H1 (cell line): ENCODE results near the gene PTPRT. TPM values are rescaled to one million over a fixed set of nuclear protein-coding genes. Genes with fewer than 3 reads are reported as not detected.

ENCODE experiments used
- CTCF ChIA-PET: fragments of 300-600 bp; sonication (Branson Sonifier 250); formaldehyde crosslinking; loops from one replicate; lab custom pipeline; 2021; ENCODE audit not compliant: partially characterized antibody; lab: Charles Lee
- POLR2A ChIA-PET: fragments of 300-600 bp; sonication (Branson Sonifier 250); formaldehyde crosslinking; loops from one replicate; lab custom pipeline; 2021; ENCODE audit warnings: inconsistent platforms; ENCODE audit not compliant: partially characterized antibody; lab: Charles Lee
- DNase-seq, 2 experiments: peaks; one replicate each; pipeline versions ENCODE4 v3.0.0 to v3.0.0-alpha.2; 2010 to 2022; ENCODE audit warnings: low spot score in 2 of 2, low read depth in 1 of 2, mixed read lengths in 1 of 2
- FAIRE-seq: peaks from 2 replicates; lab custom pipeline; 2011; peaks lifted over from hg19 to GRCh38; lab: Jason Lieb, UNC
- H2AFZ ChIP-seq: 2 replicates; pipeline ENCODE4 v1.8.1; 2012; ENCODE audit warnings: low read length, inconsistent platforms
- H2AK5ac ChIP-seq: 2 replicates; pipeline ENCODE4 v1.6.1; 2013; ENCODE audit warnings: low read depth, low read length
- H2BK120ac ChIP-seq: replicated peaks from 2 replicates; pipeline ENCODE3; 2013; ENCODE audit warnings: low read depth, low read length, inconsistent platforms
- H2BK12ac ChIP-seq: 2 replicates; pipeline ENCODE4 v1.6.1; 2013; ENCODE audit warnings: low read depth, low read length
- H2BK15ac ChIP-seq: 2 replicates; pipeline ENCODE4 v1.6.1; 2013; ENCODE audit warnings: low read length
- H2BK20ac ChIP-seq: 2 replicates; pipeline ENCODE4 v1.6.1; 2013; ENCODE audit warnings: low read length
- H2BK5ac ChIP-seq: 2 replicates; pipeline ENCODE4 v1.6.1; 2013; ENCODE audit warnings: low read depth, low read length
- H3K14ac ChIP-seq: 2 replicates; pipeline ENCODE4 v1.6.1; 2013; ENCODE audit warnings: inconsistent platforms; ENCODE audit not compliant: insufficient read length
- H3K18ac ChIP-seq: 2 replicates; pipeline ENCODE4 v1.6.1; 2013; ENCODE audit warnings: low read length; ENCODE audit errors: extremely low read depth
- H3K23ac ChIP-seq: 2 replicates; pipeline ENCODE4 v1.6.1; 2013; ENCODE audit warnings: inconsistent platforms; ENCODE audit not compliant: insufficient read length
- H3K23me2 ChIP-seq: 2 replicates; pipeline ENCODE4 v1.6.1; 2013; ENCODE audit warnings: low read depth, low read length
- H3K27ac ChIP-seq: 2 replicates; pipeline ENCODE4 v1.6.1; 2011; ENCODE audit warnings: low read depth, low read length, inconsistent platforms
- H3K27me3 ChIP-seq, 4 experiments: replicated peaks in 1 of 4; 1 replicate in 1 of 4; 2 replicates in 3 of 4; pipeline versions ENCODE4 v1.6.1 to v1.8.1; 2011 to 2013; ENCODE audit warnings: low read length in 3 of 4, mild to moderate bottlenecking in 3 of 4, inconsistent platforms in 2 of 4, mixed read lengths in 2 of 4, moderate library complexity in 1 of 4; ENCODE audit not compliant: control insufficient read depth in 3 of 4, insufficient read depth in 3 of 4; ENCODE audit errors: extremely low read depth in 1 of 4
- H3K36me3 ChIP-seq, 4 experiments: 2 replicates each; pipeline versions ENCODE4 v1.6.1 to v1.8.1; 2011 to 2013; ENCODE audit warnings: mild to moderate bottlenecking in 4 of 4, low read length in 3 of 4, moderate library complexity in 2 of 4, control low read depth in 1 of 4, inconsistent platforms in 1 of 4; ENCODE audit not compliant: insufficient read depth in 4 of 4, control insufficient read depth in 2 of 4
- H3K4ac ChIP-seq: replicated peaks from 2 replicates; pipeline ENCODE3; 2013; ENCODE audit warnings: low read length, low read depth, mixed read lengths, inconsistent platforms; ENCODE audit not compliant: insufficient read length
- H3K4me1 ChIP-seq, 4 experiments: replicated peaks in 1 of 4; 1 replicate in 1 of 4; 2 replicates in 3 of 4; pipeline versions ENCODE4 v1.6.1 to v1.8.1; 2011 to 2013; ENCODE audit warnings: low read length in 3 of 4, inconsistent platforms in 2 of 4, mixed read lengths in 1 of 4; ENCODE audit not compliant: insufficient read depth in 4 of 4, control insufficient read depth in 3 of 4
- H3K4me2 ChIP-seq, 2 experiments: 2 replicates each; pipeline versions ENCODE4 v1.6.1 to v1.8.1; 2011 to 2013; ENCODE audit warnings: low read depth in 2 of 2, low read length in 2 of 2, control low read depth in 1 of 2, inconsistent platforms in 1 of 2, mild to moderate bottlenecking in 1 of 2; ENCODE audit not compliant: insufficient read depth in 1 of 2
- H3K4me3 ChIP-seq, 4 experiments: fragments of 200-600, 300-600 bp in 1 of 4; sonication (generic), shearing (Covaris generic), sonication (Bioruptor Twin) in 1 of 4; 2 replicates each; pipeline versions ENCODE4 v1.5.1 to v1.8.1; 2011 to 2016; ENCODE audit warnings: low read length in 4 of 4, low read depth in 3 of 4, control low read depth in 2 of 4, inconsistent platforms in 2 of 4, mild to moderate bottlenecking in 2 of 4, mixed read lengths in 1 of 4, moderate library complexity in 1 of 4; ENCODE audit not compliant: insufficient read depth in 2 of 4; ENCODE audit errors: extremely low read depth in 1 of 4
- H3K56ac ChIP-seq: replicated peaks from 2 replicates; pipeline ENCODE3; 2013; ENCODE audit warnings: low read depth, mild to moderate bottlenecking, mixed read lengths, low read length, inconsistent platforms; ENCODE audit not compliant: insufficient read length
- H3K79me1 ChIP-seq: 2 replicates; pipeline ENCODE4 v1.6.1; 2013; ENCODE audit warnings: low read depth, low read length, control low read depth
- H3K79me2 ChIP-seq, 2 experiments: 2 replicates each; pipeline versions ENCODE4 v1.6.1 to v1.8.1; 2012 to 2013; ENCODE audit warnings: low read length in 2 of 2, mild to moderate bottlenecking in 2 of 2, inconsistent platforms in 1 of 2; ENCODE audit not compliant: insufficient read depth in 2 of 2, control insufficient read depth in 1 of 2
- H3K9ac ChIP-seq, 4 experiments: replicated peaks in 1 of 4; 1 replicate in 1 of 4; 2 replicates in 3 of 4; pipeline versions ENCODE4 v1.6.1 to v1.8.1; 2011 to 2013; ENCODE audit warnings: low read depth in 3 of 4, low read length in 3 of 4, control low read depth in 2 of 4, mild to moderate bottlenecking in 2 of 4, moderate library complexity in 2 of 4, inconsistent platforms in 1 of 4; ENCODE audit errors: extremely low read depth in 1 of 4
- H3K9me3 ChIP-seq, 2 experiments: 2 replicates each; pipeline versions ENCODE4 v1.6.1 to v1.8.1; 2012 to 2013; ENCODE audit warnings: mild to moderate bottlenecking in 2 of 2, moderate library complexity in 2 of 2, control low read depth in 1 of 2, inconsistent platforms in 1 of 2, low read depth in 1 of 2, low read length in 1 of 2, mixed read lengths in 1 of 2; ENCODE audit not compliant: insufficient read depth in 2 of 2
- H4K20me1 ChIP-seq, 2 experiments: replicated peaks in 1 of 2; 2 replicates each; pipeline versions ENCODE3 to v1.8.1; 2011 to 2013; ENCODE audit warnings: inconsistent platforms in 2 of 2, low read length in 2 of 2, mild to moderate bottlenecking in 1 of 2; ENCODE audit not compliant: insufficient read depth in 2 of 2, control insufficient read depth in 1 of 2
- H4K5ac ChIP-seq: 2 replicates; pipeline ENCODE4 v1.6.1; 2013; ENCODE audit warnings: low read length, low read depth, mixed read lengths, inconsistent platforms; ENCODE audit not compliant: insufficient read length
- H4K8ac ChIP-seq: 2 replicates; pipeline ENCODE4 v1.8.0; 2013; ENCODE audit warnings: mild to moderate bottlenecking, moderate library complexity, low read length, inconsistent platforms; ENCODE audit not compliant: insufficient read depth; ENCODE audit errors: extremely low read depth
- H4K91ac ChIP-seq: replicated peaks from 2 replicates; pipeline ENCODE3; 2013; ENCODE audit warnings: low read length, mixed read lengths, inconsistent platforms; ENCODE audit not compliant: insufficient read length
- EGR1 ChIP-seq: IDR thresholded peaks from 2 replicates; pipeline ENCODE4 v1.6.1; 2011; ENCODE audit warnings: low read depth, low read length, borderline replicate concordance
- EZH2 ChIP-seq: fragments of 200-600 bp; sonication (generic); IDR thresholded peaks from 2 replicates; pipeline ENCODE4 v1.7.1; 2012; ENCODE audit warnings: low read depth, mild to moderate bottlenecking, moderate library complexity, low read length, inconsistent platforms; ENCODE audit not compliant: severe bottlenecking
- FOSL1 ChIP-seq: IDR thresholded peaks from 2 replicates; pipeline ENCODE4 v1.6.1; 2011; ENCODE audit warnings: mild to moderate bottlenecking, low read depth, low read length, moderate library complexity; ENCODE audit not compliant: insufficient read depth
- HDAC6 ChIP-seq: IDR thresholded peaks from one replicate; pipeline ENCODE4 v1.7.1; 2012; ENCODE audit warnings: low read depth, mild to moderate bottlenecking, inconsistent platforms, low read length, moderate library complexity
- KDM1A ChIP-seq: fragments of 200-600, 300-600 bp; sonication (generic); IDR thresholded peaks from 2 replicates; pipeline ENCODE4 v1.7.1; 2016; ENCODE audit warnings: mild to moderate bottlenecking, low read length, borderline replicate concordance
- MAFK ChIP-seq: IDR thresholded peaks from 2 replicates; pipeline ENCODE4 v1.6.1; 2012; ENCODE audit warnings: low read depth, mild to moderate bottlenecking, improper control_type of control experiment, low read length
- NANOG ChIP-seq: IDR thresholded peaks from 2 replicates; pipeline ENCODE4 v1.6.1; 2011; ENCODE audit warnings: low read length, low read depth, mild to moderate bottlenecking, inconsistent platforms; ENCODE audit not compliant: insufficient read depth, poor library complexity, severe bottlenecking
- POU5F1 ChIP-seq: IDR thresholded peaks from 2 replicates; pipeline ENCODE4 v1.6.1; 2011; ENCODE audit warnings: low read depth, mild to moderate bottlenecking, low read length, moderate library complexity
- RBBP5 ChIP-seq: IDR thresholded peaks from 2 replicates; pipeline ENCODE4 v1.7.1; 2012; ENCODE audit warnings: low read depth, mild to moderate bottlenecking, inconsistent platforms, low read length, moderate library complexity, borderline replicate concordance
- SP2 ChIP-seq: IDR thresholded peaks from 2 replicates; pipeline ENCODE4 v1.6.1; 2012; ENCODE audit warnings: mild to moderate bottlenecking, low read length, inconsistent platforms
- SUZ12 ChIP-seq: fragments of 200-600 bp; sonication (generic); IDR thresholded peaks from 2 replicates; pipeline ENCODE4 v1.6.1; 2012; ENCODE audit warnings: mild to moderate bottlenecking, inconsistent platforms, low read length, moderate library complexity, mixed read lengths
- TAF1 ChIP-seq: IDR thresholded peaks from 2 replicates; pipeline ENCODE4 v1.6.1; 2011; ENCODE audit warnings: mild to moderate bottlenecking, low read depth, low read length
- TAF7 ChIP-seq: optimal IDR thresholded peaks from 2 replicates; pipeline ENCODE3; 2011; ENCODE audit warnings: low read depth, mild to moderate bottlenecking, inconsistent platforms, low read length, moderate library complexity, borderline replicate concordance
- WGBS, 2 experiments: shearing (Covaris generic) in 1 of 2; methylation state at CpG; one replicate each; pipeline versions ENCODE4 v1.1.6 to v1.1.7; 2013 to 2015; ENCODE audit warnings: low lambda C conversion rate in 2 of 2, mixed read lengths in 2 of 2, inconsistent platforms in 1 of 2, low coverage in 1 of 2, missing lambda C conversion rate in 1 of 2; ENCODE audit not compliant: insufficient replicate concordance in 2 of 2, insufficient coverage in 1 of 2, insufficient read length in 1 of 2; ENCODE audit errors: extremely low coverage in 1 of 2, missing lambda C conversion rate in 1 of 2; 5-methylcytosine and 5-hydroxymethylcytosine counted together
- polyA plus RNA-seq, 7 experiments: library from polyadenylated mRNA; depleted of rRNA in 3 of 7; stranded (reverse) in 5 of 7; unstranded in 2 of 7; fragments of >200 nt in 5 of 7; fragments of 200-250 nt in 2 of 7; gene quantifications; 1 replicate in 5 of 7; 2 replicates in 1 of 7; 4 replicates in 1 of 7; pipeline versions ENCODE4 v1.2.1 to v1.2.3, GENCODE V29; 2011 to 2013; ENCODE audit warnings: missing spikeins in 2 of 7, mixed read lengths in 2 of 7
- total RNA-seq: library from RNA; stranded (reverse); fragmentation: NEBNext Ultra II Directional; extraction: Animal tissue kit (Norgen Biotek cat#: 25700); gene quantifications from 2 replicates; pipeline ENCODE4 v1.2.1, GENCODE V29; 2021

Gene PTPRT
- total and polyA plus RNA-seq, 2 of the 8 experiments (the other 6 are each of a cell fraction or from before 2014, with no cell fraction given), result 0.33 to 1.8 TPM

DNA sequence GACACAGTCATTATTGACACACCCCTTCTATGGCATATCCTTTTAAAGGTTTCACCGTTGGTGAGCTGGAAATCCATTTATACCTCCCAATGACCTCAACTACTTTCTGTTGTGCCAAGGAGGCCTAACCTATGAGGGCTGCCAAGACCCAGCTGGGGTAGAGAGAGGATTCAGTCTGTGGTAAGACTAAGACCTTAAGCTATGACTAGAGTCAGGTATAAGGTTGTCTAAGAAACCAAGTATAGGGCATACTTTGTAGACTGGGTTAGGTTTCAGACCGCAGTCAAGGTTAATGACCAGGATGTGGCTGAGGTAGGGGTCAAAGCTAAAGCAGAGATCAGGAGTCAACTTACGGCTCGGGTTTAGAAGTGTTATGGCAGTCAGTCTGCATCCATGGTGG lies 930.3 kb downstream of the PTPRT start:
- Histone ChIP-seq H3K4me1 (no peaks in the 10 kb centered on the region), H2AFZ (no peak overlapping the region), H2BK120ac (no peak overlapping the region), H4K20me1 (no peaks in the 10 kb centered on the region), H3K9me3 (no peaks in the 10 kb centered on the region), H3K56ac (no peak overlapping the region), H2BK12ac (no peak overlapping the region), H2AK5ac (no peak overlapping the region), H4K5ac (no peak overlapping the region), H2BK5ac (no peak overlapping the region), H3K27me3 (no peaks in the 10 kb centered on the region), H3K4me3 (no peak overlapping the region), H3K4ac (no peak overlapping the region), H3K79me2 (no peaks in the 10 kb centered on the region), H3K14ac (no peak overlapping the region), H4K91ac (no peak overlapping the region), H3K79me1 (no peaks in the 10 kb centered on the region), H2BK20ac (no peak overlapping the region), H3K18ac (no peak overlapping the region), H3K4me2 (no peak overlapping the region), H3K27ac (no peak overlapping the region), H3K9ac (no peak overlapping the region), H3K23me2 (no peaks in the 10 kb centered on the region), H4K8ac (no peak overlapping the region), H3K36me3 (no peaks in the 10 kb centered on the region), H2BK15ac (no peak overlapping the region), H3K23ac (no peak overlapping the region)
- no peak for TF ChIP-seq HDAC6
- no peak for TF ChIP-seq MAFK
- no peak for TF ChIP-seq NANOG
- TF ChIP-seq EGR1, result no peak
- no peak for TF ChIP-seq TAF1
- TF ChIP-seq EZH2, result no peak
- TF ChIP-seq KDM1A, result no peak
- no peak for TF ChIP-seq SP2
- TF ChIP-seq SUZ12, result no peak
- TF ChIP-seq RBBP5, result no peak
- TF ChIP-seq TAF7, result no peak
- TF ChIP-seq POU5F1, result no peak
- TF ChIP-seq FOSL1, result no peak
- DNase-seq, result no peak
- ChIA-PET POLR2A (no interaction called here), CTCF (no interaction called here)
- WGBS, 2 experiments, result 92% methylated on average over 4 of the region's 4 CpGs; no CpG with 5 or more reads in 1 of the 2 experiments
- FAIRE-seq, result no peak
